Adipocyte (in vitro differentiated cells): Measurements from ENCODE around the gene TTBK2.
"Not testable (repeated sequence)": the region's sequence is repeated elsewhere in the genome, so short reads cannot be mapped to it uniquely, and the experiment has no call there.

Experiments used
- DNase-seq: peaks from one replicate; pipeline ENCODE4 v3.0.0-alpha.2; 2015; ENCODE audit warnings: low read depth
- H3K27me3 ChIP-seq: replicated peaks from 2 replicates; pipeline ENCODE4 v1.7.0; 2013; ENCODE audit warnings: mild to moderate bottlenecking, low read length, moderate library complexity; ENCODE audit not compliant: control insufficient read depth, insufficient read depth
- H3K36me3 ChIP-seq: 2 replicates; pipeline ENCODE4 v1.7.0; 2013; ENCODE audit warnings: low read length, mild to moderate bottlenecking, moderate library complexity; ENCODE audit not compliant: control insufficient read depth, insufficient read depth, severe bottlenecking
- H3K4me1 ChIP-seq: 2 replicates; pipeline ENCODE4 v1.7.0; 2013; ENCODE audit warnings: mild to moderate bottlenecking, low read length, moderate library complexity; ENCODE audit not compliant: control insufficient read depth, insufficient read depth
- H3K4me3 ChIP-seq: 2 replicates; pipeline ENCODE4 v1.7.0; 2013; ENCODE audit warnings: mild to moderate bottlenecking, low read length, moderate library complexity
- H3K9ac ChIP-seq: 2 replicates; pipeline ENCODE4 v1.7.0; 2013; ENCODE audit warnings: mild to moderate bottlenecking, low read length, moderate library complexity
- H3K9me3 ChIP-seq: 2 replicates; pipeline ENCODE4 v1.7.0; 2013; ENCODE audit warnings: mild to moderate bottlenecking, low read length, moderate library complexity; ENCODE audit not compliant: control insufficient read depth

The TTBK2 gene

GRCh38 chr15:42761813-42762212 lies 158.8 kb downstream of the TTBK2 start:
- H3K4me3 ChIP-seq, DNase-seq, H3K4me1 ChIP-seq, H3K27me3 ChIP-seq, H3K9ac ChIP-seq, H3K36me3 ChIP-seq: not testable (repeated sequence)
- peaks cover 14% of the 10 kb centered on the region for H3K9me3 ChIP-seq

- Histone ChIP-seq H3K36me3 (no peaks in the 10 kb centered on the region), H3K27me3 (no peaks in the 10 kb centered on the region), H3K4me1 (no peaks in the 10 kb centered on the region), H3K9me3 (peaks cover 14% of the 10 kb centered on the region), H3K9ac (no peak overlapping the region), H3K4me3 (no peak overlapping the region)
- no peak for DNase-seq
These were observed 159.8 kb downstream of the TTBK2 start for GRCh38 chr15:42760759-42761158.

GRCh38 chr15:42759093-42759492 lies 161.5 kb downstream of the TTBK2 start:
- Histone ChIP-seq H3K27me3 (no peaks in the 10 kb centered on the region), H3K9me3 (peaks cover 14% of the 10 kb centered on the region), H3K4me3 (no peak overlapping the region), H3K4me1 (no peaks in the 10 kb centered on the region), H3K36me3 (no peaks in the 10 kb centered on the region), H3K9ac (no peak overlapping the region)
- DNase-seq: no peak

GRCh38 chr15:42750306-42750705 lies 170.3 kb downstream of the TTBK2 start:
- no peaks in the 10 kb centered on the region for H3K27me3 ChIP-seq
- H3K9ac ChIP-seq: no peak overlapping the region
- H3K4me1 ChIP-seq: no peaks in the 10 kb centered on the region
- no peak for DNase-seq
- no peaks in the 10 kb centered on the region for H3K9me3 ChIP-seq
- H3K36me3 ChIP-seq: peaks cover 22% of the 10 kb centered on the region
- H3K4me3 ChIP-seq: no peak overlapping the region

- H3K4me3 ChIP-seq: no peak overlapping the region
These were observed 171.3 kb downstream of the TTBK2 start for GRCh38 chr15:42749266-42749665.

GRCh38 chr15:42744195-42744594 lies 176.4 kb downstream of the TTBK2 start:
- no peaks in the 10 kb centered on the region for H3K27me3 ChIP-seq
- no peaks in the 10 kb centered on the region for H3K9me3 ChIP-seq
- DNase-seq: no peak
- no peak overlapping the region for H3K4me3 ChIP-seq
- H3K36me3 ChIP-seq: peaks cover 8% of the 10 kb centered on the region
- no peak overlapping the region for H3K9ac ChIP-seq
- H3K4me1 ChIP-seq: no peaks in the 10 kb centered on the region

More at GRCh38 chr15:42749266-42749665, 171.3 kb downstream of the TTBK2 start:
- DNase-seq: no peak
- Histone ChIP-seq H3K36me3 (peaks cover 24% of the 10 kb centered on the region), H3K9ac (no peak overlapping the region), H3K27me3 (no peaks in the 10 kb centered on the region), H3K9me3 (no peaks in the 10 kb centered on the region), H3K4me1 (no peaks in the 10 kb centered on the region)

- peaks cover 6% of the 10 kb centered on the region for H3K4me1 ChIP-seq
- H3K9ac ChIP-seq: no peak overlapping the region
- peaks cover 8% of the 10 kb centered on the region for H3K36me3 ChIP-seq
- H3K27me3 ChIP-seq: no peaks in the 10 kb centered on the region
- no peak overlapping the region for H3K4me3 ChIP-seq
- DNase-seq: peak; percentile 25
- no peaks in the 10 kb centered on the region for H3K9me3 ChIP-seq
These were observed 178.4 kb downstream of the TTBK2 start for GRCh38 chr15:42742149-42742548.

- no peak overlapping the region for H3K4me3 ChIP-seq
- peaks cover 8% of the 10 kb centered on the region for H3K36me3 ChIP-seq
- H3K27me3 ChIP-seq: no peaks in the 10 kb centered on the region
- H3K4me1 ChIP-seq: peaks cover 6% of the 10 kb centered on the region
- no peak overlapping the region for H3K9ac ChIP-seq
- no peaks in the 10 kb centered on the region for H3K9me3 ChIP-seq
- DNase-seq: peak; percentile 69
These were observed 178.9 kb downstream of the TTBK2 start for GRCh38 chr15:42741710-42742109.

GRCh38 chr15:42737529-42738328 lies 182.8 kb downstream of the TTBK2 start:
- H3K27me3 ChIP-seq: no peaks in the 10 kb centered on the region
- H3K4me1 ChIP-seq: peaks cover 18% of the 10 kb centered on the region
- peak overlapping the region; percentile 90 for H3K4me3 ChIP-seq
- peak overlapping the region; percentile 93 for H3K9ac ChIP-seq
- peak; percentile 43 for DNase-seq
- H3K9me3 ChIP-seq: no peaks in the 10 kb centered on the region
- H3K36me3 ChIP-seq: peaks cover 25% of the 10 kb centered on the region

- no peaks in the 10 kb centered on the region for H3K9me3 ChIP-seq
- peak within 1 kb of the TSS; percentile 93 for H3K9ac ChIP-seq
- peaks cover 33% of the 10 kb centered on the region for H3K36me3 ChIP-seq
These were observed 183.6 kb downstream of the TTBK2 start, which contains the start of gene CDAN1 for GRCh38 chr15:42736793-42737528. Gene CDAN1 (minus strand): TSS chr15:42737128. CDS start chr15:42737102, 26 bp downstream.

GRCh38 chr15:42736178-42736792 lies 184.3 kb downstream of the TTBK2 start:
- H3K9me3 ChIP-seq: no peaks in the 10 kb centered on the region
- DNase-seq: peak; percentile 77
- peak overlapping the region; percentile 93 for H3K9ac ChIP-seq
- H3K4me3 ChIP-seq: peak overlapping the region; percentile 90
- H3K36me3 ChIP-seq: peaks cover 39% of the 10 kb centered on the region
- H3K27me3 ChIP-seq: no peaks in the 10 kb centered on the region
- H3K4me1 ChIP-seq: peaks cover 18% of the 10 kb centered on the region

More at GRCh38 chr15:42736793-42737528, 183.6 kb downstream of the TTBK2 start, which contains the start of gene CDAN1:
- DNase-seq: peak; percentile 97
- Histone ChIP-seq H3K4me1 (peaks cover 18% of the 10 kb centered on the region), H3K27me3 (no peaks in the 10 kb centered on the region), H3K4me3 (peak within 1 kb of the TSS; percentile 90)
